Breast epithelium (tissue), 3 donors: ENCODE measurements around the gene LTO1.

Source experiments
- POLR2A ChIP-seq: fragments of 450-650 bp; IDR thresholded peaks from one replicate; pipeline ENCODE4 v1.6.1; 2016; ENCODE audit warnings: antibody characterized with exemption, mild to moderate bottlenecking, moderate library complexity
- POLR2AphosphoS5 ChIP-seq, 3 donors: sonication (generic); formaldehyde crosslinking; IDR thresholded peaks; one replicate each; pipeline ENCODE4 v1.6.1; 2017; ENCODE audit warnings: antibody characterized with exemption in 3 of 3
- TF ChIP-seq, protein P1 (sequence below), 3 donors: fragments of 450-650 bp; IDR thresholded peaks; one replicate each; pipeline ENCODE4 v1.5.1; 2016 to 2017; ENCODE audit warnings: antibody characterized with exemption in 3 of 3, mild to moderate bottlenecking in 3 of 3, moderate library complexity in 3 of 3

DNA sequence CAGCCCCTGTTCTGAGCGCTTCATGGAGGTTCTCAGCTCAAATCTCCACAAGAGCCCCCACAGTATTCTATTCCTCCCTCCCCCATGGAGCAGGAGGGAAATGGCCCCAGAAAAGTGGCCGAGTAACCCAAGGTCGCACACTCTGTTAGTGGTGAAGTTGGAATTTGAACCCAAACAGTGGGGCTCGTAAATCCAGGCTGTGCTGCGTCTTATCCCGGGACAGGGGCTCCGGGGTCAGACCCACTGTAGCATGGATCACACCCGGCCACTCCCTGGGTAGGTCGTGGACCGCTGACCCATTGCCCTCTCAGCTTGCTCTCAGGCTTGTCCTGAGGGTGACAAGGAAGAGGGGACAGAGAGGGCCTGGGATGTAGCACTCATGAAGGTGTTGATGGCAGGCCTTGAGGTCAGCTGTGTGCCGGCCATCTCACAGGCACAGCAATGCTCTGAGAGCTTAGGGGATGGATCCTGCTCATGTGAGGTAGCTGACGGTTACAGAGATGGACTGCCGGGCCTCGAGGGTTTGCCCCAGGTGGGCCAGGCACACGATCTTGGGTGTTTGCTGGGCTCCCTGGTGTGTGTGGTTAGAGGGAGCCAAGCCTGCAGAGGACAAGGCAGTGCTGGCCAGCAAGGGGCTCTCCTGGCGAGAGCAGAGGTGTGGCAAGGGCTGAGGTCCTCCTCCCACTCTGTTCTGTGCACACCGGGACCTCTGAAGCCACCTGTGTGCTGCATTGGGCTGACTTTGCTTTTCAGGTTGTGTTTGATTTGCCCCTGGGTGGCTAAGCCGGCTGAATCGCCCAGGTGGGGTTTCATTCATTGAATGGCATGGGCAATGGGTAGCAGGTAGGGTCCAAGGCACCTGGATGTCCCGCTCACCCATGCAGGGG, 31.0 kb upstream of the LTO1 start:
- no peak for TF ChIP-seq POLR2A
- TF ChIP-seq, protein P1, sequence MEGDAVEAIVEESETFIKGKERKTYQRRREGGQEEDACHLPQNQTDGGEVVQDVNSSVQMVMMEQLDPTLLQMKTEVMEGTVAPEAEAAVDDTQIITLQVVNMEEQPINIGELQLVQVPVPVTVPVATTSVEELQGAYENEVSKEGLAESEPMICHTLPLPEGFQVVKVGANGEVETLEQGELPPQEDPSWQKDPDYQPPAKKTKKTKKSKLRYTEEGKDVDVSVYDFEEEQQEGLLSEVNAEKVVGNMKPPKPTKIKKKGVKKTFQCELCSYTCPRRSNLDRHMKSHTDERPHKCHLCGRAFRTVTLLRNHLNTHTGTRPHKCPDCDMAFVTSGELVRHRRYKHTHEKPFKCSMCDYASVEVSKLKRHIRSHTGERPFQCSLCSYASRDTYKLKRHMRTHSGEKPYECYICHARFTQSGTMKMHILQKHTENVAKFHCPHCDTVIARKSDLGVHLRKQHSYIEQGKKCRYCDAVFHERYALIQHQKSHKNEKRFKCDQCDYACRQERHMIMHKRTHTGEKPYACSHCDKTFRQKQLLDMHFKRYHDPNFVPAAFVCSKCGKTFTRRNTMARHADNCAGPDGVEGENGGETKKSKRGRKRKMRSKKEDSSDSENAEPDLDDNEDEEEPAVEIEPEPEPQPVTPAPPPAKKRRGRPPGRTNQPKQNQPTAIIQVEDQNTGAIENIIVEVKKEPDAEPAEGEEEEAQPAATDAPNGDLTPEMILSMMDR (IDR thresholded peaks at IDR 0.05), result no peak
- no peak for TF ChIP-seq POLR2AphosphoS5 (IDR thresholded peaks at IDR 0.05)
